Measurements from ENCODE around the gene SPI1. TPM values are rescaled to one million over a fixed set of nuclear protein-coding genes. Genes with fewer than 3 reads are reported as not detected.

Gene SPI1
- total and polyA plus RNA-seq, 4 donors = 6.3 to 56.0 (median 39.4) TPM

DNA sequence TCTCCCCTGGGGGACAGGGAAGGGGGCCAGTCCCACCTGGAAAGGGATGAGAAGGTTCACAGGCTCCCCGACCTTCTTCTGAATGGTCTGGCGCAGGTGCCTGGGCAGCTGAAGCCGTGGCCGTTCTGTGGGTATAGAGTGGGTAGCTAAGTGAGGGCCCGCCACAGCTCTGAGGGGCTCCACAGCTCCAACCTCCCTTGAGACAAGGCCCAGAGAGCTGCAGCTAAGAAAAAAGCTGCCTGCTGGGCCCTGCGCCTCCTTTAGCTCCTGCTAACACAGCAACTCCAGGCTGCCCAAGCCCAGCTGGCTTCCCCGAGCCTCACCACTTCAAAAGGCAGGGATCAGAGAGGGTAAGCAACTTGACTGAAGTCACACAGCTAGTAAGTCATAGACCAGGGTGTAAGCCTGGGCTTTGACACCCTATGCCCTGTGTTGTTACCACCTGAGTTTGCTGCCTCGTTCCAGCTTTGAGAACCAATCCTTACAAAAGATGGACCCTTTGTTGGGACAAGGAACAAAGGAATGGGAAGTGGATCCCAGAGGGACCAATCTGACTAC lies 44.4 kb downstream of the SPI1 start:
- WGBS, 2 donors = 90 to 93% methylated on average over 8 of the region's 8 CpGs
- no peaks in the 10 kb centered on the region for H3K4me1 ChIP-seq (ENCODE audit: control insufficient read depth in 1 of 2, insufficient read depth in 2 of 2, low read length in 2 of 2)
- intact Hi-C loops (cut with DNase I) = no loop called here

DNA sequence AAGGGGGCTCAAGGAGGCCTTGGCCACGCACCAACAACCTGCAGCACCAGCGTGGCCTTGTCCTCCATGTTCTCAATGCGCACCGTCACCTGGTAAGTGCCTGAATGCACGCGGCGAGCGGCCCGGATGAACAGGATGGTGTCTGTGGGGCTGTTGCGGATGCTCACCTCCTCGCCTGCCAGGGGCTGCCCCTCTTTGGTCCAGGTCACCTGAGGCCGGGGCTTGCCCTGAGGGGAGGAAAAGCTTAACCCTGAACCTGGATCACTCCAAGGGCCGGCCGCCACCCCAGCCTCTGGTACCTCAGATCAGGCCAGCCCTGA lies 44.9 kb downstream of the SPI1 start:
- ATAC-seq (ENCODE audit: low FRiP score) (no peak), DNase-seq (no peak)
- WGBS, 2 donors = 94 to 96% methylated on average over 14 of the region's 14 CpGs
- H3K36me3 ChIP-seq (ENCODE audit: control insufficient read depth in 1 of 2, insufficient read depth in 2 of 2, low read length in 1 of 2) = no peaks in the 10 kb centered on the region
- H3K27me3 ChIP-seq (ENCODE audit: control insufficient read depth in 1 of 2, insufficient read depth in 2 of 2, low read length in 1 of 2) = no peaks in the 10 kb centered on the region
- no peaks in the 10 kb centered on the region for H3K4me1 ChIP-seq (ENCODE audit: control insufficient read depth in 1 of 2, insufficient read depth in 2 of 2, low read length in 2 of 2)
- H3K9me3 ChIP-seq (ENCODE audit: control insufficient read depth, low read length) = no peaks in the 10 kb centered on the region
- intact Hi-C loops (cut with DNase I) = no loop called here
- H3K4me3 ChIP-seq (ENCODE audit: low read length in 2 of 2) = no peak overlapping the region
- H3K27ac ChIP-seq (ENCODE audit: low read depth in 1 of 2, low read length in 2 of 2) = no peak overlapping the region

More for the DNA sequence above, 44.4 kb downstream of the SPI1 start:
- Histone ChIP-seq H3K4me3 (ENCODE audit: low read length in 2 of 2) (no peak overlapping the region), H3K27me3 (ENCODE audit: control insufficient read depth in 1 of 2, insufficient read depth in 2 of 2, low read length in 1 of 2) (no peaks in the 10 kb centered on the region), H3K36me3 (ENCODE audit: control insufficient read depth in 1 of 2, insufficient read depth in 2 of 2, low read length in 1 of 2) (no peaks in the 10 kb centered on the region), H3K9me3 (ENCODE audit: control insufficient read depth, low read length) (no peaks in the 10 kb centered on the region), H3K27ac (ENCODE audit: low read depth in 1 of 2, low read length in 2 of 2) (no peak overlapping the region)
- ATAC-seq (ENCODE audit: low FRiP score) (no peak), DNase-seq (no peak)

GRCh38 chr11:47332791-47333525 lies 45.4 kb downstream of the SPI1 start:
- WGBS, 2 donors = 91 to 93% methylated on average over 18 to 20 of the region's 20 CpGs
- Histone ChIP-seq H3K4me1 (ENCODE audit: control insufficient read depth in 1 of 2, insufficient read depth in 2 of 2, low read length in 2 of 2) (no peaks in the 10 kb centered on the region), H3K9me3 (ENCODE audit: control insufficient read depth, low read length) (no peaks in the 10 kb centered on the region), H3K27ac (ENCODE audit: low read depth in 1 of 2, low read length in 2 of 2) (no peak overlapping the region), H3K27me3 (ENCODE audit: control insufficient read depth in 1 of 2, insufficient read depth in 2 of 2, low read length in 1 of 2) (no peaks in the 10 kb centered on the region), H3K36me3 (ENCODE audit: control insufficient read depth in 1 of 2, insufficient read depth in 2 of 2, low read length in 1 of 2) (no peaks in the 10 kb centered on the region), H3K4me3 (ENCODE audit: low read length in 2 of 2) (no peak overlapping the region)
- intact Hi-C loops (cut with DNase I) = no loop called here
- DNase-seq (peak in 1 of 2 donors; percentile 57), ATAC-seq (ENCODE audit: low FRiP score) (no peak)

- Histone ChIP-seq H3K4me3 (ENCODE audit: low read length in 2 of 2) (no peak overlapping the region), H3K27ac (ENCODE audit: low read depth in 1 of 2, low read length in 2 of 2) (no peak overlapping the region), H3K36me3 (ENCODE audit: control insufficient read depth in 1 of 2, insufficient read depth in 2 of 2, low read length in 1 of 2) (no peaks in the 10 kb centered on the region), H3K27me3 (ENCODE audit: control insufficient read depth in 1 of 2, insufficient read depth in 2 of 2, low read length in 1 of 2) (no peaks in the 10 kb centered on the region), H3K4me1 (ENCODE audit: control insufficient read depth in 1 of 2, insufficient read depth in 2 of 2, low read length in 2 of 2) (no peaks in the 10 kb centered on the region), H3K9me3 (ENCODE audit: control insufficient read depth, low read length) (no peaks in the 10 kb centered on the region)
- WGBS, 2 donors = 73 to 83% methylated on average over 13 of the region's 13 CpGs
- DNase-seq (peak in 1 of 2 donors; percentile 70), ATAC-seq (ENCODE audit: low FRiP score) (no peak)
- intact Hi-C loops (cut with DNase I) = no loop called here
Observed at GRCh38 chr11:47332303-47332711, 46.0 kb downstream of the SPI1 start.

- DNase-seq = peak in 1 of 2 donors; percentile 63
Observed at GRCh38 chr11:47331454-47332302, 46.7 kb downstream of the SPI1 start.

GRCh38 chr11:47329987-47330931 lies 48.1 kb downstream of the SPI1 start:
- H3K4me1 ChIP-seq (ENCODE audit: control insufficient read depth in 1 of 2, insufficient read depth in 2 of 2, low read length in 2 of 2) = no peaks in the 10 kb centered on the region
- no peaks in the 10 kb centered on the region for H3K27me3 ChIP-seq (ENCODE audit: control insufficient read depth in 1 of 2, insufficient read depth in 2 of 2, low read length in 1 of 2)
- H3K9me3 ChIP-seq (ENCODE audit: control insufficient read depth, low read length) = no peaks in the 10 kb centered on the region
- H3K36me3 ChIP-seq (ENCODE audit: control insufficient read depth in 1 of 2, insufficient read depth in 2 of 2, low read length in 1 of 2) = no peaks in the 10 kb centered on the region
- H3K4me3 ChIP-seq (ENCODE audit: low read length in 2 of 2) = no peak overlapping the region
- DNase-seq (peak in 1 of 2 donors; percentile 60), ATAC-seq (ENCODE audit: low FRiP score) (no peak)
- intact Hi-C loops (cut with DNase I) = no loop called here
- no peak overlapping the region for H3K27ac ChIP-seq (ENCODE audit: low read depth in 1 of 2, low read length in 2 of 2)
- WGBS, 2 donors = 63 to 64% methylated on average over 16 of the region's 16 CpGs

More at GRCh38 chr11:47331454-47332302, 46.7 kb downstream of the SPI1 start:
- Histone ChIP-seq H3K9me3 (ENCODE audit: control insufficient read depth, low read length) (no peaks in the 10 kb centered on the region), H3K4me1 (ENCODE audit: control insufficient read depth in 1 of 2, insufficient read depth in 2 of 2, low read length in 2 of 2) (no peaks in the 10 kb centered on the region), H3K36me3 (ENCODE audit: control insufficient read depth in 1 of 2, insufficient read depth in 2 of 2, low read length in 1 of 2) (no peaks in the 10 kb centered on the region), H3K27me3 (ENCODE audit: control insufficient read depth in 1 of 2, insufficient read depth in 2 of 2, low read length in 1 of 2) (no peaks in the 10 kb centered on the region), H3K4me3 (ENCODE audit: low read length in 2 of 2) (no peak overlapping the region), H3K27ac (ENCODE audit: low read depth in 1 of 2, low read length in 2 of 2) (no peak overlapping the region)
- ATAC-seq (ENCODE audit: low FRiP score) = no peak
- intact Hi-C loops (cut with DNase I) = no loop called here
- WGBS, 2 donors = 79% methylated on average over 21 of the region's 21 CpGs

DNA sequence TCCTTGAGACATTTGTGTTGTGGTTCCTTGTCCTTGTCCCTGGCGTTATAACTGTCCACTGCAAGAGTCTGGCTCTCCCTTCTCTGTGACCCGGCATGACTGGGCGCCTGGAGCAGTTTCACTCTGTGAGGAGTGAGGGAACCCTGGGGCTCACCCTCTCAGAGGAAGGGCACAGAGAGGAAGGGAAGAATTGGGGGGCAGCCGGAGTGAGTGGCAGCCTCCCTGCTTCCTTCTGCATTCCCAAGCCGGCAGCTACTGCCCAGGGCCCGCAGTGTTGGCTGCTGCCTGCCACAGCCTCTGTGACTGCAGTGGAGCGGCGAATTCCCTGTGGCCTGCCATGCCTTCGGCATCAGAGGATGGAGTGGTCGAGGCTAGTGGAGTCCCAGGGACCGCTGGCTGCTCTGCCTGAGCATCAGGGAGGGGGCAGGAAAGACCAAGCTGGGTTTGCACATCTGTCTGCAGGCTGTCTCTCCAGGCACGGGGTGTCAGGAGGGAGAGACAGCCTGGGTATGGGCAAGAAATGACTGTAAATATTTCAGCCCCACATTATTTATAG lies 48.8 kb downstream of the SPI1 start:
- Histone ChIP-seq H3K27ac (ENCODE audit: low read depth in 1 of 2, low read length in 2 of 2) (no peak overlapping the region), H3K9me3 (ENCODE audit: control insufficient read depth, low read length) (no peaks in the 10 kb centered on the region), H3K4me3 (ENCODE audit: low read length in 2 of 2) (no peak overlapping the region), H3K36me3 (ENCODE audit: control insufficient read depth in 1 of 2, insufficient read depth in 2 of 2, low read length in 1 of 2) (no peaks in the 10 kb centered on the region), H3K27me3 (ENCODE audit: control insufficient read depth in 1 of 2, insufficient read depth in 2 of 2, low read length in 1 of 2) (no peaks in the 10 kb centered on the region), H3K4me1 (ENCODE audit: control insufficient read depth in 1 of 2, insufficient read depth in 2 of 2, low read length in 2 of 2) (no peaks in the 10 kb centered on the region)
- ATAC-seq (ENCODE audit: low FRiP score) = no peak
- WGBS, 2 donors = 65 to 67% methylated on average over 12 of the region's 12 CpGs
- intact Hi-C loops (cut with DNase I) = no loop called here
- peak in 1 of 2 donors; percentile 26 for DNase-seq
